Prostate gland (tissue), 2 donors: ENCODE measurements around the gene PPP1R3D.

Source experiments
- CTCF ChIP-seq, 4 experiments: fragments of 200-600 bp in 2 of 4; fragments of 450-650 bp in 2 of 4; sonication (generic) in 2 of 4; IDR thresholded peaks; 1 replicate in 3 of 4; 2 replicates in 1 of 4; pipeline ENCODE4 v1.5.1; 2016 to 2019; ENCODE audit warnings: antibody characterized with exemption in 4 of 4, mild to moderate bottlenecking in 2 of 4, moderate library complexity in 2 of 4
- POLR2A ChIP-seq: fragments of 450-650 bp; IDR thresholded peaks from one replicate; pipeline ENCODE4 v1.6.1; 2016; ENCODE audit warnings: antibody characterized with exemption, mild to moderate bottlenecking
- POLR2AphosphoS5 ChIP-seq: sonication (generic); formaldehyde crosslinking; IDR thresholded peaks from one replicate; pipeline ENCODE4 v1.6.1; 2017; ENCODE audit warnings: antibody characterized with exemption

DNA sequence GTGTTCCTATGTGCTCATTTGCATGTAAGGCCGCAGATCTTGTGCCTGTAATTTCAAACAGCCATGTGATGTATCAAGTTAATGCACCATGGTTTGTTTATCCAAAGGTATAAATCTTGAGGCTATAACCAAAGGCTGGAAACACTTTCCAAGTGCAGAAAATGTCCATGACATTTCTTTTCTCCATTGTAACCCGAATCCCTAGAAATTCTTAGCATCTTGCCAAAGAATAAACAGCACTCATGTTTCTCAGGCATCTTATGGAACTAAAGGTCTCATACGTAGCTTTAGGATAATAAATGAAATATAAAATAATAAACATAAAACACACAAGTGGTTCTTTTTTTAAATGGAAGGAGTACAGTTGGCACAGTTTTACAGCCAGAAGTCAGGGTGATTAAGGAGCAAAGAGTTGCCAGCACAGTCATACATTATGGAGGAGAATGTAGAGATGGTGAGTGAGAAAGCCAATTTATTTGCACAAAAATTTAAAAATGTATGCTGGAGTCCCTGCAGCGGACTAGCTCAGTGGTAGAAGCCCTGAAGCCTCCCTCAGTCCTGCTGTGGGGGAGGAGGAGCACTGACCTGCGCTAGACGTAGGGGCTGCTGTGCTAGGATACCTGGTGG is 36.2 kb upstream of the PPP1R3D start:
- TF ChIP-seq CTCF (IDR thresholded peaks at IDR 0.05) (no peak), POLR2A (no peak), POLR2AphosphoS5 (no peak)
